Heart right ventricle (tissue), 16 donors: Measurements from ENCODE around the gene FAM209A. TPM values are rescaled to one million over a fixed set of nuclear protein-coding genes. Genes with fewer than 3 reads are reported as not detected.
A peak's percentile ranks its signal among the peaks of the same experiment; 100 is the strongest.

Source experiments
- ATAC-seq, 8 donors: fragments of 200-7000 bp; cut with Tn5 transposase; one replicate each; pipeline ENCODE4 v1.9.1; 2020; ENCODE audit warnings: mild to moderate bottlenecking in 8 of 8, moderate library complexity in 8 of 8, moderate number of reproducible peaks in 1 of 8
- DNase-seq, 2 donors: peaks; one replicate each; pipeline ENCODE4 v3.0.0-alpha.2; 2020
- H3K27ac ChIP-seq, 10 donors: fragments of 200-600 bp; sonication (generic) in 2 of 10; one replicate each; pipeline versions ENCODE4 v1.5.0 to v1.8.0; 2020 to 2022; ENCODE audit warnings: mild to moderate bottlenecking in 3 of 10
- H3K27me3 ChIP-seq, 7 donors: fragments of 200-600 bp; one replicate each; pipeline ENCODE4 v1.8.0; 2021 to 2022; ENCODE audit warnings: mild to moderate bottlenecking in 2 of 7
- H3K36me3 ChIP-seq, 9 donors: fragments of 200-600 bp; sonication (generic) in 1 of 9; one replicate each; pipeline versions ENCODE4 v1.5.0 to v1.8.0; 2020 to 2022; ENCODE audit warnings: mild to moderate bottlenecking in 2 of 9
- H3K4me1 ChIP-seq, 9 donors: fragments of 200-600 bp; sonication (generic) in 1 of 9; one replicate each; pipeline versions ENCODE4 v1.5.0 to v1.8.0; 2020 to 2022; ENCODE audit warnings: mild to moderate bottlenecking in 4 of 9
- H3K4me3 ChIP-seq, 10 donors: fragments of 200-600 bp; sonication (generic) in 2 of 10; one replicate each; pipeline versions ENCODE4 v1.5.0 to v1.8.0; 2020 to 2022; ENCODE audit warnings: mild to moderate bottlenecking in 7 of 10, moderate library complexity in 2 of 10
- H3K9me3 ChIP-seq, 11 donors: fragments of 200-600 bp in 10 of 11; sonication (generic) in 2 of 11; one replicate each; pipeline versions ENCODE4 v1.5.0 to v1.8.0; 2013 to 2022; ENCODE audit warnings: mild to moderate bottlenecking in 2 of 11, control low read depth in 1 of 11, moderate library complexity in 1 of 11
- CTCF ChIP-seq, 9 donors: fragments of 200-600 bp; sonication (generic) in 2 of 9; IDR thresholded peaks; one replicate each; pipeline versions ENCODE4 v1.5.0 to v1.8.0; 2021 to 2022; ENCODE audit warnings: antibody characterized with exemption in 9 of 9, mild to moderate bottlenecking in 5 of 9, moderate library complexity in 1 of 9
- WGBS, 2 donors: extraction: QIAGEN DNeasy Blood & Tissue Kit; methylation state at CpG; one replicate each; pipeline ENCODE4 v1.1.7; 2013; ENCODE audit warnings: inconsistent platforms in 1 of 2; 5-methylcytosine and 5-hydroxymethylcytosine counted together
- intact Hi-C, 10 donors: fragments of 100-400 bp; cut with DNase I; formaldehyde crosslinking; loops; one replicate each; pipeline versions ENCODE4 v1.11.1 to v1.14.2; 2022
- polyA plus RNA-seq, 2 donors: library from polyadenylated mRNA; stranded (reverse); fragments of 200-250 nt; gene quantifications; one replicate each; pipeline ENCODE4 v1.2.3, GENCODE V29; 2013
- total RNA-seq, 10 donors: library from RNA; stranded (reverse); fragmentation: NEBNext Ultra II Directional in 3 of 10; extraction: Animal tissue kit (Norgen Biotek cat#: 25700) in 3 of 10; gene quantifications; one replicate each; pipeline versions ENCODE4 v1.2.1 to v1.2.4, GENCODE V29; 2021 to 2023
- donor health status: Arrhythmogenic right ventricular cardiomyopathy.
- donor health status: ischemic (EF 13 %, LVEDD 7.1; RV severe dilation, severe dysfunction).
- donor health status: healthy with polysubstance abuse.
- donor health status: DM: no; HTN: yes; CAD: no.
- donor health status: DM: no; HTN: no; CAD: no.
- donor health status: ischemic (EF 25% LVEDD 6.9; RV normal size, moderate dysfunction).
- donor health status: ischemic (EF 25% LVEDD 5.7; RV mildly dilated, moderate dysfunction).
- donor health status: healthy.
- donor health status: DM: yes; HTN: yes; CAD: no.
- donor health status: Ischemic cardiomyopathy.
- donor health status: ischemic (EF 35%, LVEDD 5.7; RV mildly dilated, moderate dysfunction).
- donor health status: nonischemic (EF 11% LVEDD 7.7; RV severe dilation, severe dysfunction).
- donor health status: DM: yes; HTN: yes; CAD: no.
- donor health status: PGD.
- donor health status: ischemic (EF 29% LVEDD 5.4; RV normal size, mild dysfunction).
- donor health status: nonischemic (EF 23%, LVEDD 6.1; RV moderate dilation, normal function).

The FAM209A gene
- total and polyA plus RNA-seq, 12 donors, result 0.04 TPM; not detected in 11

GRCh38 chr20:56570832-56571231 is 46.3 kb downstream of the FAM209A start:
- H3K36me3 ChIP-seq, result no peaks in the 10 kb centered on the region
- no peak for ATAC-seq
- intact Hi-C loops, result loop anchor here in 2 of 10 donors (10.0 kb wide), 3 partner anchors 166 to 346 kb away; partner anchors contain the start of genes AURKA (in 1 of the 2) and CSTF1 (in 1 of the 2)
- peaks cover 0 to 11% (median 7%) of the 10 kb centered on the region in 9 donors for H3K4me1 ChIP-seq
- H3K27me3 ChIP-seq, result no peaks in the 10 kb centered on the region
- WGBS, 2 donors, result 0% methylated on average over 2 of the region's 2 CpGs
- no peak overlapping the region for H3K27ac ChIP-seq
- DNase-seq, result no peak
- no peaks in the 10 kb centered on the region for H3K9me3 ChIP-seq
- H3K4me3 ChIP-seq, result no peak overlapping the region
- TF ChIP-seq CTCF (IDR thresholded peaks at IDR 0.05), result no peak

GRCh38 chr20:56572172-56572571 is 47.6 kb downstream of the FAM209A start:
- Histone ChIP-seq H3K9me3 (no peaks in the 10 kb centered on the region), H3K4me1 (no peaks in the 10 kb centered on the region), H3K36me3 (no peaks in the 10 kb centered on the region), H3K27ac (no peak overlapping the region), H3K27me3 (no peaks in the 10 kb centered on the region), H3K4me3 (no peak overlapping the region)
- whole genome bisulfite sequencing, 2 donors, result 88 to 93% methylated on average over 4 of the region's 4 CpGs
- no peak for TF ChIP-seq CTCF (IDR thresholded peaks at IDR 0.05)
- intact Hi-C loops, result loop anchor here in 2 of 10 donors (10.0 kb wide), 3 partner anchors 167 to 347 kb away; partner anchors contain the start of genes AURKA (in 1 of the 2) and CSTF1 (in 1 of the 2)
- ATAC-seq, result no peak
- DNase-seq, result no peak

- no peaks in the 10 kb centered on the region for H3K4me1 ChIP-seq
- no peak overlapping the region for H3K4me3 ChIP-seq
- 87 to 89% methylated on average over 5 of the region's 5 CpGs for WGBS, 2 donors
- H3K27ac ChIP-seq, result no peak overlapping the region
- no peak for DNase-seq
- TF ChIP-seq CTCF (IDR thresholded peaks at IDR 0.05), result no peak
- no peaks in the 10 kb centered on the region for H3K36me3 ChIP-seq
- ATAC-seq, result no peak
- peaks cover 0 to 4% (median 0%) of the 10 kb centered on the region in 7 donors for H3K27me3 ChIP-seq
- H3K9me3 ChIP-seq, result no peaks in the 10 kb centered on the region
- intact Hi-C loops, result loop anchor here in 2 of 10 donors (10.0 kb wide), 3 partner anchors 169 to 349 kb away; partner anchors contain the start of genes AURKA (in 1 of the 2) and CSTF1 (in 1 of the 2)
Observed at GRCh38 chr20:56573986-56574385, 49.4 kb downstream of the FAM209A start.

- ATAC-seq (peak in 1 of 8 donors; percentile 35), DNase-seq (no peak)
- Histone ChIP-seq H3K4me3 (no peak overlapping the region), H3K27ac (no peak overlapping the region), H3K4me1 (no peaks in the 10 kb centered on the region), H3K27me3 (peaks cover 0 to 5% (median 0%) of the 10 kb centered on the region in 7 donors), H3K9me3 (no peaks in the 10 kb centered on the region), H3K36me3 (no peaks in the 10 kb centered on the region)
- 81 to 84% methylated on average over 10 of the region's 10 CpGs for WGBS, 2 donors
- TF ChIP-seq CTCF (IDR thresholded peaks at IDR 0.05), result no peak
- intact Hi-C loops, result loop anchor here in 3 of 10 donors (5.0 to 10.0 kb wide), 4 partner anchors 170 to 350 kb away; partner anchors contain the start of genes AURKA (in 1 of the 3) and CSTF1 (in 1 of the 3)
Observed at GRCh38 chr20:56574531-56575142, 50.1 kb downstream of the FAM209A start.
